ENCODE results near the gene GAK. TPM values are rescaled to one million over a fixed set of nuclear protein-coding genes. Genes with fewer than 3 reads are reported as not detected.

Gene GAK
- polyA plus RNA-seq, 1 of the 3 experiments (the other 2 are of a cell fraction), result 35.9 TPM

GRCh38 chr4:872241-872981, 59.7 kb downstream of the GAK start:
- H3K9me2 ChIP-seq, result no peaks in the 10 kb centered on the region
- TF ChIP-seq PBX3 (IDR thresholded peaks at IDR 0.05) (no peak), EZH2phosphoT487 (IDR thresholded peaks at IDR 0.05; ENCODE audit: borderline replicate concordance, low read depth) (no peak), ELF1 (IDR thresholded peaks at IDR 0.05) (no peak), MEF2A (IDR thresholded peaks at IDR 0.05; ENCODE audit: borderline replicate concordance, low read depth) (no peak), CHD2 (IDR thresholded peaks at IDR 0.05; ENCODE audit: low read length, partially characterized antibody) (no peak), POLR2AphosphoS5 (IDR thresholded peaks at IDR 0.05; ENCODE audit: low read depth, low read length) (no peak), NRF1 (IDR thresholded peaks at IDR 0.05; ENCODE audit: low read depth, low read length) (no peak), MAX (IDR thresholded peaks at IDR 0.05; ENCODE audit: low read depth) (no peak), RCOR1 (IDR thresholded peaks at IDR 0.05; ENCODE audit: low read length) (no peak), SIN3A (IDR thresholded peaks at IDR 0.05; ENCODE audit: borderline replicate concordance, low read depth, low read length) (no peak), USF1 (IDR thresholded peaks at IDR 0.05; ENCODE audit: borderline replicate concordance, low read depth) (no peak), MXI1 (IDR thresholded peaks at IDR 0.05; ENCODE audit: low read depth, low read length) (no peak), YY1 (IDR thresholded peaks at IDR 0.05; ENCODE audit: low read depth) (no peak), REST (IDR thresholded peaks at IDR 0.05; ENCODE audit: low read depth, low read length) (no peak)
- H3K27me3 ChIP-seq (ENCODE audit: insufficient read depth), result no peaks in the 10 kb centered on the region
- H2AFZ ChIP-seq (ENCODE audit: low read depth), result no peak overlapping the region
- no peak overlapping the region for H3K4me3 ChIP-seq (ENCODE audit: low read depth in 2 of 2, low read length in 1 of 2)
- no peak for DNase-seq
- no peak overlapping the region for H3K4me2 ChIP-seq
- ChIA-PET POLR2A (no interaction called here), CTCF (no interaction called here)
- no peaks in the 10 kb centered on the region for H3K4me1 ChIP-seq (ENCODE audit: control insufficient read depth in 1 of 2, insufficient read depth in 2 of 2, low read depth in 1 of 2, low read length in 1 of 2)
- peaks cover 6% of the 10 kb centered on the region for H3F3A ChIP-seq (replicated peaks; ENCODE audit: insufficient read depth)
- no peak overlapping the region for H3K27ac ChIP-seq (ENCODE audit: low read depth in 2 of 2, low read length in 1 of 2)
- no peaks in the 10 kb centered on the region for H3K79me2 ChIP-seq (ENCODE audit: insufficient read depth)
- no peak overlapping the region for H3K9ac ChIP-seq
- no peaks in the 10 kb centered on the region for H3K9me3 ChIP-seq
- WGBS (ENCODE audit: low lambda C conversion rate), result 96% methylated on average over 29 of the region's 43 CpGs
- peaks cover 17 to 44% of the 10 kb centered on the region in 2 experiments for H3K36me3 ChIP-seq (replicated peaks in 1 of 2; ENCODE audit: control insufficient read depth in 1 of 2, insufficient read depth in 2 of 2, low read length in 1 of 2)
- H4K20me1 ChIP-seq (ENCODE audit: insufficient read depth), result no peaks in the 10 kb centered on the region

Measured in SK-N-SH (cell line).